Measurements from ENCODE around the gene SUMO1.

Gene SUMO1

GRCh38 chr2:202201220-202202160 is 36.9 kb downstream of the SUMO1 start:
- no peak overlapping the region for H3K4me3 ChIP-seq (ENCODE audit: low read depth, low read length)

- H3K4me3 ChIP-seq (ENCODE audit: low read depth, low read length) = no peak overlapping the region
These were observed 41.7 kb downstream of the SUMO1 start for GRCh38 chr2:202196727-202197126.

- no peak overlapping the region for H3K4me3 ChIP-seq (ENCODE audit: low read depth, low read length)
These were observed 44.0 kb downstream of the SUMO1 start for GRCh38 chr2:202194418-202194817.

DNA sequence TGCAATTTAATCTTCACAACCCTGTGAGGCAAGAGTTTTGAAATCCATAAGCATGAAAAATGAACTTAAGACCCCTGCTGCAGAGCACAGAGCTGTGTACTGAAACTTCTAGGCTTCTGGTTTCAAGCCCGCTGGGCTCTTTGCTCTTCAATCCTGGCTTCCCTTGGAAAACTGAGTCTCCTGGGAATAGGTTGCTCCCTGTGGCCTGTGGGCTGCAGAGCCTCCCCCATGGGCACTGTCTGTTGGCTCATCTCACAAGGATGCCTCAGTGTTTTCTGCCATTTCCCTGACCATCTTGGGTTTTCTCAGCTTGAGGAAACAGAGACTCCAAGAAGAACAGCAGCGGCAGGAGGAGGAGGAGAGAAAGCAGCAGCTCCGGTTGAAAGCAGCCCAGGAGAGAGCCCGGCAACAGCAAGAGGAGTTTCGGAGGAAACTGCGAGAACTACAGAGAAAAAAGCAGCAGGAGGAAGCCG is 44.5 kb downstream of the SUMO1 start:
- no peak overlapping the region for H3K4me3 ChIP-seq (ENCODE audit: low read depth, low read length)

GRCh38 chr2:202193305-202193704 is 45.1 kb downstream of the SUMO1 start:
- H3K4me3 ChIP-seq (ENCODE audit: low read depth, low read length) = no peak overlapping the region

DNA sequence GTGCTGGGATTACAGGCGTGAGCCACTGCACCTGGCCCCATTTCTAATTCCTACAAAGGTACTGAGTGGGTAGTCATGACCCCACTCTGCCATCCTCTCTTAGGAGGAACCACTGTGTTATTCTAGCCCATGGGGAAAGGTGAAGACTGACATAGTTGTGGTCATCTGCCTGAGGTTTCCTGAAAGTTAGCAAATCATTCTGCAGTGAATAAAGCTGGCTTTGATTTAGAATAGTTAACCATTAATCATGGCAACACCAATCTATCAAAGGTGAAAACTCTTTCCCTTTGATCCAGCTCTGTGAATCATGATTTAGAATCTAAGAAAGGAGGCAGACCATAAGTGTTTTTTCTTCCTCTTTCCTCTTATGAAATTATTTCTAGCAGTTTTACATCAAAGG is 50.8 kb downstream of the SUMO1 start:
- no peak overlapping the region for H3K4me3 ChIP-seq (ENCODE audit: low read depth, low read length)

DNA sequence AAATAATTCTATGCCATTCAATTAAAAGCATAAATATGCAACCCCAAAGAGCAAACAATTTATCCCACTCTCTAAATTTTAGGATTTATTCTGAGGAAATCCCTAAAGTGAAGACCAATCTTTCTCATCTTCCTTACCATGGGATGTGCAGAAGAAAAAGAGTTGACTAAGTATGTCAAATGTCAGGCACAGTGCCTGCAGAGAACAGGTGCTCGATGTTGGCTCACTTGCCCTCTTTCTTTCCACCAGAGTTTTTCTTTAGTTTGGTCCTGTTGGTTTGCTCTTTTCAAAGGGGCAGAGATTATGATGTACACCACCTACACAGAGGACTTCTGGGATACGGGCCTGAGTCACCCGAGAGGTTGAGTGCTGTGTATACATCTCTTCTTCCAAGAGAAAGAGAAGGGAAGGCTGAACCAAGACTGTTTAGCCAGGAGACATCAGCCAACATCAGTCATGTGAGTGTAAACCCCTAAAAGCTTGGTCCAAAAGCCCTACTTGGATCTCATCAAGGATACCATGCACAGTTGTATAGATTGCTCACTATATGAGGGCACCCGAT is 51.7 kb downstream of the SUMO1 start:
- H3K4me3 ChIP-seq (ENCODE audit: low read depth, low read length) = no peak overlapping the region

DNA sequence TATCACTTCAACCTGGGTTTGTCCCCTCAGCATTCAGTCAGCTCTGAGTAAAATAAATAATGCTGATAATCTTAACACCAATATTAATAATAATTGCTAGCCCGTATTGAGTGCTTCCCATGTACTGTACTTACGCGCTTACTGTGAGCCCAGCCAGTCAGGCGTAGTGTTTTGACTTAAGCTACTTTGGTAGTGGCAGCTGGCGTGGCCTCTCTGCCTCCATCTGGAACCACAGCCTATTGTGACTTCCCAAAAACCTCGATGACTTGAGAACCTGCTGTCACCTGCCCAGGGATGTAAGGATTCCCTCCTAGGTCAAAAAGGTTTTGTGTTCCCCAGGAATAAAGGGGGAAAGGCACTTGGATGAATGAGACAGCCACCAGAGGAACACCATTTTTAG is 53.2 kb downstream of the SUMO1 start:
- no peak overlapping the region for H3K4me3 ChIP-seq (ENCODE audit: low read depth, low read length)

GRCh38 chr2:202184557-202184956 is 53.8 kb downstream of the SUMO1 start:
- H3K4me3 ChIP-seq (ENCODE audit: low read depth, low read length) = no peak overlapping the region

DNA sequence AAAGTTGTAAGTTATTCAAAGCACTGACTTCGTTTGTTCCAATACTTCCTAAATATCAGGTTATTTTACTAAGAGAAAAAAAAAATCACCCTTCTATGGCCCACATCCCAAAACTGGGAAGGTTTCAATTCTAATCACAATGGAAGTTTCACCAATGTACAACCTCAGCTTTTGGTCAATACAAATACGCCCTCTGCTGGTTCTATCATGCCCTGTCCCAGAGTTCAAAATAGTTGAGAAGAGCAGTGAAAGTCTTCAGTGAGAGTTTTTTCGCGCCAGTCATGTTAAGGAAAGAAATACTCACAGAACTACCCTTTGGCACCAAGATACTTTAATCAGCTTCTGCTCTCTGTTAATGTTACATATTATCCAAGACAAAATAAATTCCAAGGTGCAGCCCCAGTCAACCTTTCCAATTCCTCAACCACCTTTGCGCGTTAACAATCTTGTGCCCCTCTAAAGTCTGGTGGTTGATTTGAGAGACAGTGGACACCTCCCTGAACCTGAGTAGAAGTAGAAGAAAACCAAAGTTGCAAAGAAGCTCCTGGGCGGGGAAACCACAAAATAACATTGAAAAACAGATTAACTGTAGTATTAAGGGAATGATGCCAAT is 59.9 kb downstream of the SUMO1 start:
- no peak overlapping the region for H3K4me3 ChIP-seq (ENCODE audit: low read depth, low read length)

- H3K4me3 ChIP-seq (ENCODE audit: low read depth, low read length) = no peak overlapping the region
These were observed 65.8 kb downstream of the SUMO1 start for GRCh38 chr2:202172439-202173211.

- no peak overlapping the region for H3K4me3 ChIP-seq (ENCODE audit: low read depth, low read length)
These were observed 67.1 kb downstream of the SUMO1 start for GRCh38 chr2:202171241-202171825.

GRCh38 chr2:202169832-202170424 is 68.5 kb downstream of the SUMO1 start:
- no peak overlapping the region for H3K4me3 ChIP-seq (ENCODE audit: low read depth, low read length)

- no peak overlapping the region for H3K4me3 ChIP-seq (ENCODE audit: low read depth, low read length)
These were observed 69.3 kb downstream of the SUMO1 start for GRCh38 chr2:202169131-202169530.

- no peak overlapping the region for H3K4me3 ChIP-seq (ENCODE audit: low read depth, low read length)
These were observed 72.5 kb downstream of the SUMO1 start for GRCh38 chr2:202165945-202166344.

GRCh38 chr2:202165208-202165607 is 73.2 kb downstream of the SUMO1 start:
- no peak overlapping the region for H3K4me3 ChIP-seq (ENCODE audit: low read depth, low read length)

DNA sequence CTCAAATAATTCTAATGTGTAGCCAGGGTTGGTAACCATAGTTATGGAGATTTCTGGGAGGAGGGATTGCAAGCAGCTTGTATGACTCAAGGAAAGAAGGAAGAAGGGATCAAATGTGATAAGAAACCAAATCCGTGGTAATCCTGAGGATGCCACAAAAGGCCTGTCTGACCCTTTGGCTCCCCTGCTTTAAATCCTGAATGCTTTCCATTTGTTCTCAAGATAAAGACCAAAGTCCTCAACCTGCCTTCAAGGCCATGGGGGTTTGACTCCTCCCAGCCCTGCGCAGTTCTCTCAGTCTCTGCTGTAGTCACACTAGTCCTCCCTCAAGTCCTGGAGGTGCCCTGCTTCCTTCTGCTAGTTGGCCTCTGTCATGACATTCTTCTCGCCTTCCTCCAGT is 74.0 kb downstream of the SUMO1 start:
- no peak overlapping the region for H3K4me3 ChIP-seq (ENCODE audit: low read depth, low read length)

DNA sequence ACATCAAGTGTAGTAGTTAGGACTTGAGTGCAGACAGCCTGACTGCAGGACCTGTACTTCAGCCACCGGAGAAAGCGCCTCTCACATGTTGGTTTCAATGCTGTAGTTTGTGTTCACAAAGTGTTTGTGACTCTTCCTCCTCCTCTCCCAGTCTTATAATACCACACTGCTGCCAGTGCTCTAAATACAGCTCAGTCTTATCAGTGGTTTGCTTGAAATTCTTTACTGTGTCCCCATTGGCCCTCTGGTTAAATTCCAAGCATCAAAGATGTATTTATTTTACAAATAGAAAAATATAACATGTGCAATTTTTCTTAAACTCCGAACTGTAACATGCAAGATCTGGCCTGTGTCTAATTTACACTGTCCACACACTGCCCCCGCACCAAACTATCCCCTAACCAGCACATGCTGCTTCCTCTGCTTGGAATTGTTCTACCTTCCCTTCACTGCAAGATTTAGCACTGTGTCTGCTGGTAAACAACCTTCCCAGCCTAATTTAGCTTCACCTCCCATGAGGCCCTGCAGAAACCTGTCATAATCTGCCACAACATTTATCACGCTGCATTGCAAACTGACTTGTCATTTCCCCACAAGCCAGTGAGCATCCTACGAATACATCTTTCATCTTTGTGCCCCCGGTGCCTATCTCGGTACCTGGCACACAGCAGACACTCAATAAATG is 77.1 kb downstream of the SUMO1 start:
- no peak overlapping the region for H3K4me3 ChIP-seq (ENCODE audit: low read depth, low read length)

GRCh38 chr2:202158796-202159195 is 79.6 kb downstream of the SUMO1 start:
- no peak overlapping the region for H3K4me3 ChIP-seq (ENCODE audit: low read depth, low read length)

Measured in iPS-11a (cell line).